Posterior vena cava (tissue), 2 donors: ENCODE measurements around the gene GALNT7. TPM values are rescaled to one million over a fixed set of nuclear protein-coding genes. Genes with fewer than 3 reads are reported as not detected.

Experiments
- DNase-seq: peaks from one replicate; pipeline ENCODE4 v3.0.0-alpha.2; 2020; ENCODE audit warnings: low spot score
- intact Hi-C, 2 donors: fragments of 100-400 bp; cut with DNase I; formaldehyde crosslinking; loops; one replicate each; pipeline versions ENCODE4 v1.14.1 to v1.14.2; 2022 to 2023
- total RNA-seq, 2 donors: library from RNA; stranded (reverse); fragmentation: NEBNext Ultra II Directional; extraction: Animal tissue kit (Norgen Biotek cat#: 25700); gene quantifications; one replicate each; pipeline ENCODE4 v1.2.1, GENCODE V29; 2021
- donor health status: DM: yes; HTN: yes; CAD: no.
- donor health status: DM: yes; HTN: yes; CAD: no.

GALNT7 gene
- total RNA-seq, 2 donors from 2014 or later: 10.2 to 16.2 TPM

DNA sequence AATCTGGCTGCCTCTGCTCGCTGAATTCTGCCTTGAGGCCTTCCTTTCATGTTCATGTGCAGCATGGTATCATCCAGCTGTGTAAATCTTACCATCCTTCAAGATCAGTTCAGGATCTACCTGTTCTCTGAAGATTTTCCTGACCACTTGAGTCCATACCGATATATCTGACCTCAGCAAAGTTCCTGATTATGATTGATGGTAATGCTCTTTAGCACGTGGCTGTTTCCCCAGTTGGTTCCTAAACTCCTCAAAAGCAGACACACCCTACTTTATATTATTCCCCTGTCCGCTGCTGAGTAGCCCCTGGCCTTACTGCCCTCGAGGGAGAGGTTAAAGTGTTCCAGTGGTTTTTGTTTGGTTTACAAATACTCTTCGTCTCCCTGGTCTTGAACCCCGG, 20.0 kb downstream of the GALNT7 start:
- no peak for DNase-seq
- intact Hi-C loops: no loop called here

DNA sequence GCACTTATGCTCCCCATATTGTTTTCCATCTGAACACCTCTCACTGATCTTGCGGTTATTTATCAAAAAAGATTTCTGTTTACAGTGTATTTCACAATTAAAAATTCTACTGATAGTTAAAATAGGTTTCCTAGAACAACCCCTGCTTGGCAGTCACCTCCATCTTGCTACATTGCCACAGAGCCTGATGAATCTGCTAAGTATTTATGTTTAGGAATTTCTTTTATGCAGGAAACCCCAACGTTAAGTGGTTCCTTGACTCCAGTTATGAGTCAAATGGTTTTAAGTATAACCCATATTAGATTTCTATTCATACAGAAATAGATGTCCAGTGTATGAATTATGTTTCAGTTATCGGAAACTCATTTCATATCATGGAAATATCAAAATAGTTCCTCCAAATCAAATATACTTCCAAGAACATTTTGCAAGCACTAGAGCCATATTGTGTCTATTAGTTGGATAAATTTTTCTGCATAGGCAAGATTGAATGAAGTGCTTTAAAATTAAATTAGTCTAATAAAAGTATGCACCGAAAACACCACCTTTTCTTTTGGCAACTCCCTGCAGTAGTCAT, 20.6 kb downstream of the GALNT7 start:
- intact Hi-C loops: no loop called here
- no peak for DNase-seq

DNA sequence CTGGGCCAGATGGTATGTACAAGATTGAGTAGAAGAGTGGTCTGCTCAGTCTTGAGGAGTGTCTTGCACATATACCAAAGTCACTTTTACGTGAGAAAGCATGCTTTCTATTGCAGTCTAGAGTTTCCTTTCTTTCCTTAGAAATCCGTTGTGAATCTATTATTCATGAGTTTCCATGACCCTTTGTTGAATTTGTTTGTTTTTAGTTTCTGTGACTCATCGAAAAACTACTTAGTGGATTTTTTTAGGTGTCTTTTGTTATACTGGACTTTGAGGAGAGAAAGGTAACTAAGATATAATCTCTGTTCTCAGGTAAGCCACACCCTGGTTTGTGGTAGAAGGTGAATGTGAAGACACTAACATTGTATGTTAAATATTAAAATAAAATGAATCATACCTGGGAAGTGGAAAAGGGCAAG, 23.0 kb downstream of the GALNT7 start:
- intact Hi-C loops: no loop called here

DNA sequence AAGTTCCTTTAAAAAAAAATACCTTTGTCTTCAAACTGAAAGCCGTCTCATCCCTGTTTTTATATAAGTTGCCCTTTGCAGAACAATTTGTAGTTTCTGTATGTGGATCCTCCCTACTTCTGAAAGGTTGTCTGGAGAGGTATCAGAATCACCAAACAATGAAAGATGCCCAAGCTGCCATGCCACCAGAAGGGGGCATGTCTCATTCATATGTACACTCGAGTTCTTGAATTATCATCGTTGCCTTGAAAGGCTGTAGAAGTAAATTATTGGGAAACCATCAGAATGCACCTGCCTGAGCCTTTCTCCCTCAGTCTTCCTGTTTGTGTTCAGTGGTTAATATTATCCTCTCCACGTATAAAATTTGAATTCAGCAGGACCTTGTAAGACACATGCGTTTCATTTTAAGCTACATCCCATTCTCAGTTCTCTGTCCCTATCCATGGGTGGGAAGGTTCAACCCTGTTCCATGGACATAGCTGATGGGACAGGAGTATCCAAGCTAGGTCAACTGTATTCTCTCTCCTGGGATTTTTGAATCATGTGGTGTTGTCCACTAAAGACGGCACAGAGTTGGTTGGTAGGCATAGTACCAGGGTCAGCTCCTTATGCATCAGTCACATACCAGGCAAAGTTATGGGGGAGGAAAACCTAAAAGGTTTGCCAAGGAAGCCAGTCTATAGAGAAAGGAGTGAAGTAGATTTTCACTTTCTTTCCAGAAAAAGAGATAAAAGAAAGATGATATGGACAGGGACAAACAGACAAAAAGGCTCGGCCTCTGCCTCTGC, 24.0 kb downstream of the GALNT7 start:
- intact Hi-C loops: no loop called here
- no peak for DNase-seq

More for the DNA sequence above, 23.0 kb downstream of the GALNT7 start:
- no peak for DNase-seq

DNA sequence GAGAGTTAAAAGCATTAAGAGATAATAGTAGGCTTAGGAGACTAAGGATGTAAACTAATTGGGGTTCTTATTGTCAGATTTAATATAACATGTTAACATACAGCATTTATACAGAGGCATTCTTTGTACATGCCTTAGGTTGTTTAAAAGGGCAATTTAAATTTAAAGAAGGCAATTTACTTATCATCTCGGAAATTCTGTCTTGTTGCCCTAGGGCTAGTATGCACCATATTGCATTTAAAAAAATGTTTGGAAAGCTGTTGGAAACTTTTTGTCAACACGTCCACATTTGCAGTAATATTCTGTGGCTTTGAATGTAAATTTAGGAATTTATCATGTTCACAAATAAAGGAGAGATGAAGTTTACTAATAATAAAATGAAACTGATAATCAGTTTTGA, 25.5 kb downstream of the GALNT7 start:
- intact Hi-C loops: no loop called here

DNA sequence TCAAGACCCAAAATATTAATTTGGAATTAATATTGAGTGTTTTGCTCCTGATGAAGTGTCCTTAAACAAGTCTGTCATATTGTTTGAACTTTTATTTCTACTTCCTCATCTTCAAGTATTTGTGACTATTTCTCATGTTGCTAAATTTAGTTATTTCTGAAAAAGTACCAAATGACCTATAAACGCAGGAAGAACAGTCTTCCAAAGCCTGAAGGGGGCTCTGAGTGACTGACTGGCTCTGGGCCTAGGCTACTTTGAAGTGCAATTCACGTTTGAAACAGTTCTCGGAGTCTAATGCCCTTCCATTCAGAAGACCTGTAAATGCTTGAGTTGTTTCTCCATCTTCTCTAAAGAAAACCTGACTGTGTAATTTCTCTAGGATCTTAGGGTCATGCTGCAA, 26.5 kb downstream of the GALNT7 start:
- intact Hi-C loops: no loop called here
- DNase-seq: no peak

More for the DNA sequence above, 25.5 kb downstream of the GALNT7 start:
- no peak for DNase-seq

DNA sequence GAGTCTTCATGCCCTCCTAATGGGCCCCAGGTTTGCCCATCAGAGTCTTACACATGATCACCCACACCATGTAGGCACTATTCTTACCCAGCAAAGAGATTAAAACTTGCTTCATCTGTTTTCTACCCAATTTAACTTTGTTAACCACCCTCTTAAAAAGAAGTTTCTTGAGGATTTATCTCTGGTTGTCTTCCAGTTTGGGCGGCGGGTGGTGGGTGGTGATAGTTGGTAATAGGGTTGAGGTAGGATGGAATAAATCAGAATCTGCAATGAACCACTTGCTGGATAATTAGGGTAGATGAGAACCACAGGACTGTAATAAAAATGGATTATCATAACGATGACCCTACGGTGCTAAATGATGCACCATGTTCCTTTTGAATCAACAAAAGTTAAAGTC, 30.9 kb downstream of the GALNT7 start:
- intact Hi-C loops: no loop called here
- DNase-seq: no peak

DNA sequence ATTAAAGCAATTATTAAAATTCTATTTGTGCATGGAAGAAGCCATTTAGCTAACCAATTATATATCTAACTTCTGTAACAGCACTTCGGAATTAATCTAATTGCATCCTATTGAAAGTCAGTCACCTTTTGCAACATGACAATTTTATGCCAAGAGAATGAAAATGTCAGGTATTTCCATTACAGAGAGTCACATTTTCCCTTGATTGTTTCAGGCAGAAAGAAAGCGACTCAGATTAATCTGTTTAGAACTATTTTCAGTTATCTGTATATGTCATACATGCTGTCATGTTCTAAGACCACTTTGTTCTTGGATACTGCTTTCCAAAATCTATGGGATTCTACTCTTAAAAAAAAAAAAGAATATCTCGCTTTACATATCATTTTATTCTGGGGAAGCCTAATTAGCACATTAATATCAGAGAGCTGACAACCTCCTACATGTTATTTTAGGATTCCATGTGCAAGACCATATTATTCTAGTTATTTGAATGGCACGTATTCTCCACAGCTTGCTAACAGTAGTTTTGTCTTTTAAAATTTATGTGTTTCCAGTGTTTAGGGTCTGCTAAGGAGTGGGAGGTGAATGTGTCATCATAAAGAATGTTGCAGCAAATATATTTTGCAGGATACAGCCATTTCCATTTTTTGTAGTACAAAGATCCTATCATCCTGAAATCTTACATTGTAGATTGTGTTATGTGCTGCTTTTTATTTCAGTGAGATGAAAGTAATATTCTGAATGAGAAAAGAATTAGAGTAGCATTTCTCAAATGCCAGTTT, 31.7 kb downstream of the GALNT7 start:
- no peak for DNase-seq
- intact Hi-C loops: no loop called here

DNA sequence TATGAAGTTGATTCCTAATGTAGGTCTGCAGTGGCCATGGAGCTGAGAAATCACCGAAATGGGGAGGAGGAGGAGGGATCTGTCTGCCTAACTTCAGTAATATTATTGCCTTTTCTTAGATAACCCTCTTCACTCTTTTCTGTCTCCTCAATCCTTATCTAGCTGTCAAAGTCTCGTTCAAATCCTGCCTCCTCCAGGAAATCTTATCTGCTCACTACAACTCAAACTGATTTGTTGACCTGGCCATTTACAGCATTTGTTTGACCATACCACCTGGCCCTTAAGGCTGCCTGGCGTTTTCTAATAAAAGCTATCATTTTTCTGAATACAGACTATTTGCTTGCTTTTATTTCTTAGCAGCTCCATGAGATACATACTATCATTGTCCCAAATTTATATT, 33.8 kb downstream of the GALNT7 start:
- DNase-seq: no peak
- intact Hi-C loops: no loop called here

DNA sequence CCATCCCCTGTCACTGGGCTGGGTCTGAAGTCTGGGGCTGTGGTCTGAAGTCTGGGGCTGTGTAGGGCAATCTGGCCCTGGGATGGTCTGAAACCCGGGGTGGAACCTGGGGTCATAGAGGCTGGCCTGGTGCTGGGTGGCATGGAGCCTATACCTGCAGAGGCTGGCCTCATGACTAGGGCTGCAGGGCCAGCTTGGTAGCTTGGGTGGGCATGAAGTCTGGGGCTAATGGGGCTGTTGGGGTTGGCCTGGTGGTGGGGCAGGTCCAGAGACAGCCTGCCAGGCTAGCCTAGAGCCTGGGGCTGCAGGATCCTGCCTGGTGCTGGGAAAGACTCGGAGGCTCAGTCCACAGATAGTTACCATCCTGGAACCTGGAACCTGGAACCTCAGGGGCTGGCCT, 37.0 kb downstream of the GALNT7 start:
- DNase-seq: no peak
- intact Hi-C loops: no loop called here

DNA sequence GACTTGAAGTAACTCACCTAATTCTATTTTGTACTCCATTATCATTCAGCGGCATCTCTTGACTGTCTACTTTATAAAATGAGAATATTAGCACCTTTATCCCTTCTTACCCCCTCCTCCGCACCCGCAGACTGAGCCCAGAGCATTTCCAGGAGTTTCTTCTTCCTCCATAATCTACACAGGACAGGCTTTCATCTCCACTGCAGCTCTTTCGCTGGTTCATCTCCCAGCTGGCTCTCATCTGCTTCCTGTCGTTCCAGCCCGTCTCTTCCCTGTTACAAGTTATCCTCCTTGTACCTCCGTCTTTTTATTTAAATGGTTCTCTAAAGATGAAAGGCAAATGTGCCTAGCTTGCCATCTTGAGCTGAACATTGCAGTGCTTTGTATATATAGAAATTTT, 39.8 kb downstream of the GALNT7 start:
- intact Hi-C loops: loop anchor here in 1 of 2 donors (2.0 kb wide), 1 partner anchor 68 kb away; no protein-coding TSS in a partner anchor

DNA sequence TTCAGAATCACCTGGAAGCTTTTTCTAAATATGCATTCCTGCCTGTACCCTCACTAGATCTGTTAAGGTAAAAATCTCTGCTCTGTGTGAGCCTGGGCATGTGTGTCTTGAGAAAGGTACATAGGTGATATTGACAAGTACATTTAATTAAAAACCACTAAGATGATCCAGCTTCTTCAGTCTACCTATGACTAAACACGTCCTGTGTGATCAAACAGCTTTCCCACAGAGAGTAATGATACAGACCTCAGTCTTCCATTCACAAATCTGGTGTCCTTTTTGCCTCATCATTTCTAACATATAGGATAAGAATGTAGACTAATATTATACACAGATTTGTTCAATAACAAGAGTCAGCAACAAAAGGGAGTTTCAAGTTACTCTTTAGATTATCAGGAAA, 42.6 kb downstream of the GALNT7 start:
- intact Hi-C loops: no loop called here
- no peak for DNase-seq

More for the DNA sequence above, 39.8 kb downstream of the GALNT7 start:
- DNase-seq: no peak

DNA sequence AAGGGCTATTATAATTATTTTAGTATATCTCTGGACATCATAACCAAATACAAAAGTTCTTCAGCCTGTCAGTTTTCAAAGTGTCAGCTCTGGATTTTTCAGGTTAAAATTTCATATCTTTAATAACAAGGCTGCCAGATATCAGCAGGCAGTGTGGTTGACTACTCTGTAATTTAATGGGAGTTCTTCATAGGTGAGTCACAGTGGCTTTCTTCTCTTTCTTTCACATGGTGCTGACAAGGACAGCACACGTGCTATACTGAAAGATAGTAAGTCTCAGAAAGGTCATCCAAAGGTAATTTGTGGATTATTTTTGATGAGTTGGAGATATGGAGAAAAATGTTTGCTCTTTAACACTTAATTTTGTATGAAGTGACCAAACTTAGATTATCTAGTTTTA, 43.2 kb downstream of the GALNT7 start:
- DNase-seq: no peak
- intact Hi-C loops: no loop called here

DNA sequence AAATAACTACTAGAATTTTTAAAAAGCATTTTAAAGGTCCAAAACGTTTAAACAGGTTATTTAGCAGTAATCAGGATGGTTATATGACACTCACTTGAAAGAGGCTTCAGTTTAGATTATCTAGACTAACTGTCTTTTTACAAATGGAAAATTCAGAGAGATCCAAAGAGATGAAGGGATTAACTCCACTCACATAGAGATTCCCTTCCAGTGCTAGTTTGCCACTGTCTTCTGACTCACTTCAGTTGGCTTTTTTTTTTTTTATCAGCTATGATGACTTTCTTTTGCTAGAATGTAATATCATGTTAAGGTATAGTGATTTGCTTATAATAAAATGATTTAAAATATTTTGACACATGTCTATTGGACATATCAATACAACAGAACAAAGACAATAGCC, 43.8 kb downstream of the GALNT7 start:
- intact Hi-C loops: no loop called here
- DNase-seq: no peak

DNA sequence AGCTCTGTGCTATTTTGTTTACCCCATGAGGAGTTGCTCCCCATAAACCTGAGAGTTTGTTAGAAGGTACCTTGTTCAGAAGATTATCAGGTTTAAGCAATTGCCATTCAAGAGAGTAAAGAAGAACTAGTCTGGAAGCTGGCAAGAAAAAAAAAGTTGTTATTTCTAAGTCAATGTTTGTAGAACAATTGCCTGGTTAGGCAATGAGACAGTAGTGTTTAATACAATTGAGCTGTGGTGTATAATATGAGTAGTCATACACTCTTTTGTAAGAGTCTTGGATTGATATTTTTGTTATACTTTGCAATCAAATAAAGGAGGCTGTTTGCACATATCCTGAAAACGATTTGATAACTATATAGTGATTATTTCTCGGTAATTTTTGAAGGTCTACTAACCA, 44.7 kb downstream of the GALNT7 start:
- intact Hi-C loops: no loop called here
- DNase-seq: no peak

DNA sequence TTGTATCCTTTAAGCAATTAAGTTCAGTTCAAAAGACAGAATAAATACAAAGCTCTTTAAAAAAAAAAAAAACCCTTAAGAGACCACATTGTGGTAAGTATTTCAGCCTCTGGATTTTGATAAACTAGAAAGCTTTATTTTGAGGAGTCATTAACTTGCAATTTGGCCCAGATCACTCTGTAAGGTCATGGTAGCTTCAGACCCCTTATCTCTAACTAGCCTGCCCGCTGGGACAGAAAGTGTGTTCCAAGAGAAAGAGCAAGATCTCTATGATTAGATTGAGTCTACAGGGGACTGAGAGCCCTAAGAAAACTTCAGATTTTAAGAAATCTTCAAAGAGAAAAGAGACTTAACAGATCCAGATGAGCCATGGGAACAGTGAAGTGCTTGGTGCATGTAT, 45.6 kb downstream of the GALNT7 start:
- DNase-seq: no peak
- intact Hi-C loops: no loop called here

DNA sequence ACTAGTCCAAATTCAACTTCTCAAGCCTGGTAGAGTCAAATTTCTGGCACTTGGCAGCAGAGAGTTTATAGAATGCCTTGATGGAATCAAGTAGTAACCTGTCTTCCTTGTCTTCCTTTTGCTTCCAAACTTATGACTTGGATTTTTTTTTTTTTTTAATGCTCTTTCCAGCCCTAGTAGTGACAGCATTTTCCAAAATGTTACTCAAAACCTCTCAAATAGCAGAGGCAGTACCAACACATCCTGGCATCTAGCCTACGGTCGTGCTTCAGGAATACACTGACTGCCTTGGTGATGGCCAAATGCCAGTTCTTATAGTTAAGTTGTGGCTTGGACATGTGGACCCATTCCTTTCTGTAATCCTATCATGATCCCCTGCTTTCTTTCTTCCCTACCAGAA, 46.0 kb downstream of the GALNT7 start:
- no peak for DNase-seq
- intact Hi-C loops: loop anchor here in 1 of 2 donors (5.0 kb wide), 1 partner anchor 662 kb away; no protein-coding TSS in a partner anchor

DNA sequence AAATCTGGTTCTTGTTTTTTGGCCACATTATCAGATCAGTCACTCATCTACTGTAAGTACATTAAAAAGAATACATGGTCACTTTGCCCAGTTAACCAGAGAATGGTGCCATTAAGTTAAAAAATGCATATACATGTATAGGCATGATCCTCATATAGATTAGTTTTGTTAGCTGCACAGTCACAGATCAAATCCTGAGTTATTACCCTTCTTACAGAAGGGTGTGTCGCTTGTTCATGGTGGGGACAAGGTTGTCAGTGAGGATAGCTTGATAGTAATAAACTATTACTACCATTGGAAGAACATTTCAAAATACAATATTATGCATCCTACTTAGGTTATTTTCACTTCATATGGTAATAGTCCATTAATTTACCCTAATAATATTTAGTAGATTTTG, 48.5 kb downstream of the GALNT7 start:
- DNase-seq: no peak
- intact Hi-C loops: loop anchor here in 1 of 2 donors (5.0 kb wide), 1 partner anchor 665 kb away; no protein-coding TSS in a partner anchor

DNA sequence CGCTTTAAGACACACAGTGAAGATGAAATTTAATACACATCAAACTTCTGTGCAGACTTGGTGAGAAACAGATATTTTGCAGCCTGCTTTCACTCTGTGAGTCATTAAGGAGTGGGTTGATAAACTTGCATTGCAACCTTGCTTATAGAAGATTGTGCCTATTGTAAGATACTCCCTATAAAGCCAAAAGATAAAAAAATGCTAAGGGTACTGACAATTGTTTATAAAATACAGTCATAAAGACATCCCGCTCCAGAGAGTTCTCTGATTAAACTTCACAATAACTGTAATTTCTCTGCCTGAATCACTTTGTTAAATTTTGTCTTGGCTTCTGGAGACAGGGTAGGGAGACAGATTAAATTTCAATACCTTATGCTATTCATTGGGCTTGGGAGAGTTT, 49.1 kb downstream of the GALNT7 start:
- DNase-seq: no peak
- intact Hi-C loops: loop anchor here in 1 of 2 donors (5.0 kb wide), 1 partner anchor 665 kb away; no protein-coding TSS in a partner anchor
